Coronary artery (tissue), 2 donors: ENCODE data around the gene ST6GALNAC6.

Source experiments
- DNase-seq: peaks from one replicate; pipeline ENCODE4 v3.0.0-alpha.2; 2017; ENCODE audit warnings: low spot score
- H3K27ac ChIP-seq, 2 donors: fragments of 200-600 bp; sonication (generic); one replicate each; pipeline ENCODE4 v1.5.1; 2016 to 2019
- H3K4me3 ChIP-seq: fragments of 200-600 bp; sonication (generic); 2 replicates; pipeline ENCODE4 v1.5.1; 2016; ENCODE audit warnings: mild to moderate bottlenecking, moderate library complexity
- TF ChIP-seq, protein P1 (sequence below): fragments of 200-600 bp; sonication (generic); IDR thresholded peaks from one replicate; pipeline ENCODE4 v1.5.1; 2019; ENCODE audit warnings: antibody characterized with exemption

The ST6GALNAC6 gene

GRCh38 chr9:127927201-127927987 lies 28.0 kb upstream of the ST6GALNAC6 start:
- Histone ChIP-seq H3K27ac (no peak overlapping the region), H3K4me3 (peak overlapping the region; percentile 51)
- DNase-seq = no peak
- TF ChIP-seq, protein P1, sequence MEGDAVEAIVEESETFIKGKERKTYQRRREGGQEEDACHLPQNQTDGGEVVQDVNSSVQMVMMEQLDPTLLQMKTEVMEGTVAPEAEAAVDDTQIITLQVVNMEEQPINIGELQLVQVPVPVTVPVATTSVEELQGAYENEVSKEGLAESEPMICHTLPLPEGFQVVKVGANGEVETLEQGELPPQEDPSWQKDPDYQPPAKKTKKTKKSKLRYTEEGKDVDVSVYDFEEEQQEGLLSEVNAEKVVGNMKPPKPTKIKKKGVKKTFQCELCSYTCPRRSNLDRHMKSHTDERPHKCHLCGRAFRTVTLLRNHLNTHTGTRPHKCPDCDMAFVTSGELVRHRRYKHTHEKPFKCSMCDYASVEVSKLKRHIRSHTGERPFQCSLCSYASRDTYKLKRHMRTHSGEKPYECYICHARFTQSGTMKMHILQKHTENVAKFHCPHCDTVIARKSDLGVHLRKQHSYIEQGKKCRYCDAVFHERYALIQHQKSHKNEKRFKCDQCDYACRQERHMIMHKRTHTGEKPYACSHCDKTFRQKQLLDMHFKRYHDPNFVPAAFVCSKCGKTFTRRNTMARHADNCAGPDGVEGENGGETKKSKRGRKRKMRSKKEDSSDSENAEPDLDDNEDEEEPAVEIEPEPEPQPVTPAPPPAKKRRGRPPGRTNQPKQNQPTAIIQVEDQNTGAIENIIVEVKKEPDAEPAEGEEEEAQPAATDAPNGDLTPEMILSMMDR = no peak

DNA sequence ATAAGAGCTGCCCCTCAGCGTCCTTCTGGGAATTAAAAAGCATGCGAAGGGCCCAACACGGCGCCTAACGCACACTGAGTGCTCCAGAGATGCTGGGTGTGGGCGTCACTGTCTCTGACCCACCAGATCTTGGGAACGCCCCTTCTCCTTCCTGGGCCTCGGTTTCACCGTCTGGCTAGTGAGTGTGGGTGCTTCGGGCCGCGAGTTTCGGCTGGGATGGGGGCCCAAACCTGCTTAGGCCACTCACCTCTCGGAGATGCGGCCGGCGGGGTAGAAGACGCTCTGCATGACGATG lies 27.4 kb upstream of the ST6GALNAC6 start:
- TF ChIP-seq, protein P1 = no peak
- Histone ChIP-seq H3K27ac (no peak overlapping the region), H3K4me3 (peak overlapping the region; percentile 51)
- DNase-seq = no peak

DNA sequence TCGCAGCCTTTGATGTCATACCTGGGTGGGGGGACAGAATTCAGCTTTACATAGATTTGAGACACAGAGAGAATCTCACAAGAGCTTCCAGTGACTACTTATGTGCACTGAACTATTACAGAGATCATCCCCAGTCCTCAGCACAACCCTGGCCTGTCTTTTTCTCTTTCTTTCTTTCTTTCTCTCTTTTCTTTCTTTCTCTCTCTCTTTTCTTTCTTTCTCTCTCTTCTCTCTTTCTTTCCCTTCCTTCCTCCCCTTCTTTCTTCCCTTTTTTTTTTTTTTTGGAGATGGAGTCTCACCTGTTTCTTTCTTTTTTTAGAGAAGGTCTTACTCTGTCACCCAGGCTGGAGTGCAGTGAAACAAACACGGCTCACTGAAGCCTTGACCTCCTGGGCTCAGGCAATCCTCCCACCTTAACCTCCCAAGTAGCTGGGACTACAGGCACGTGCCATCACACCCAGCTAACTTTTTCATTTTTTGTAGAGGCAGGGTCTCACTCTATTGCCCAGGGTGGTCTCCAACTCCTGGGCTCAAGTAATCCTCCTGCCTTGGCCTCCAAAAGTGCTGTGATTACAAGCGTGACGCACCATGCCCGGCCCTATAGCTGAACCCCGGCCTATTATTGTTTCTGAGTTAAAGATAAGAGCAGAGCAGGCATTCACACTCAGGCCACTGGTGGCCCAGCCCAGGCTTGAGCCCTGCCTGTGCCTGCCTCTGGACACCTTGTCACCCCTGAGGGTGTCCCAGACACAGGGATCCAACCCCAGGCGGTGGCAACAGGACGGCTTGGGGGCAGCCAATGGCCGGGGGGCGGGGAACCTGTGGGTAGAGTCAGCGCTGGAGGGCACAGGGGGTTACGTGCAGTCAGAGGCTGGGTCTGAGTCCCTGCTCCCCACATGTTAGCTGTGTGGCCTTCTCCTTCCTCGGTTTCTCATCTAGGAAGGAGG lies 26.8 kb upstream of the ST6GALNAC6 start:
- H3K4me3 ChIP-seq = no peak overlapping the region
- no peak for DNase-seq
- TF ChIP-seq, protein P1 = no peak
- H3K27ac ChIP-seq = no peak overlapping the region

GRCh38 chr9:127924736-127925444 lies 25.5 kb upstream of the ST6GALNAC6 start:
- no peak for DNase-seq
- Histone ChIP-seq H3K27ac (no peak overlapping the region), H3K4me3 (no peak overlapping the region)
- TF ChIP-seq, protein P1 = no peak

DNA sequence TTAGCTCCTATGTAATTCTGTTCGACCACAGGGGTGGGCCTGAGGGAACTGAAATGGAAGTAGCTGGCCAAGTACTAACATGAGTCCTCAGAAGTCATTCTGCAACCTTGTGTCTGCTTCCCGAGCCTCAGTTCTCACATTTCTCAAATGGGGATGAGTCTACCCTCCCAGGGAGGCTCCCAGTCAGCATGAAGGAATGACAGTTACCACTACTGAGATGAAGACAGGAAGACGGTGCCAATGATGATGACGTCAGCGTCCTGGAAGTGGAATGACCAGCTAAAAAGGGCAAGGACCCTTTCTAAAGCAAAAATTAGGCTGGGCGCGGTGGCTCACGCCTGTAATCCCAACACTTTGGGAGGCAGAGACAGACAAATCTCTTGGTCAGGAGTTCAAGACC lies 24.4 kb upstream of the ST6GALNAC6 start:
- no peak for DNase-seq
- TF ChIP-seq, protein P1 = no peak

DNA sequence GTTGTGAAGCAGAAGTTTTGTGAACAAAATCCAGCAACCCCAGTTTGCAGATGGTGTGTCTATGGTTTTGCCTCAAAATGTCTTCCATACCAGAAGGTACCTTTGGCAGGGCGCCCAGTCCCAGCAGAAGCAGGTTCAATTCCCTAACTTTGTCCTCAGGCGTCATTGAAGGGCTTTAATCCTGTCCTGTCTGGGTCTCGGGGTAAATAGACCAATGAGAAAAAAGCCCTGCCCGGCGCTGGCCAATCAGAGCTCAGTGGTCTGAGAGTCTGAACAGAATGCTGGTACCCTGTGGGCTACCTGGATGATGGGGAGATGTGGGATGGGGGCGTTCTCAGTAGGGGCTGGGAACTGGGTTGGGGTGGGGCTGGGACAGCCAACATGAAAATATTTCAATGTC lies 23.6 kb upstream of the ST6GALNAC6 start:
- no peak overlapping the region for H3K4me3 ChIP-seq
- no peak for DNase-seq
- H3K27ac ChIP-seq = no peak overlapping the region
- TF ChIP-seq, protein P1 = no peak

More for the DNA sequence above, 24.4 kb upstream of the ST6GALNAC6 start:
- Histone ChIP-seq H3K4me3 (no peak overlapping the region), H3K27ac (no peak overlapping the region)
